ENCODE data around the gene UBE2D3.

Gene UBE2D3

DNA sequence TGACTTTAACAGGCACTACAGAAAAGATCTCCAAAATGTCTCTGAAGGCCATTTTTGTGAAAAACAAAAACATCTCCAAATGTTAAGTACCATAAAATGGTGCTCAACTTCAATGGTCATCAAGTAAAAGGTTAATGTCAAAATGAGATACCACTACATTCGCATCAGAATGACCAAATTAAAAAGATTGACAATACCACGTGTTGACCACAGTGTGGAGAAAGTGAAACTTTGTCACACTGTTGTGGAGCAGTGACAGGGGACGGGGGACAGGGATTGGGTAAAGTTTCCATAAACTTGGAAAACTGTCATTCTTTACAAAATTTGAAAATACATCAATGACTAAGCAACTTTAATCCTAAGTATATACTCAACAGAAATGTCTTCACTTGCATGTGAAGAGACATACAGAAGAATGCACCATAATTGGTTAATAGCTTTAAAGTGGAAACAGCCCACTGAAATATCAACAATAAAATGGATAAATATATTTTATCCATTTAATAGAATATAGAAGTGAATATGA is 22.3 kb upstream of the UBE2D3 start:
- Histone ChIP-seq H3K9ac (ENCODE audit: low read length) (no peak overlapping the region), H3K4me2 (ENCODE audit: low read length) (no peak overlapping the region), H3K36me3 (ENCODE audit: control insufficient read depth in 1 of 2, insufficient read depth in 2 of 2, low read length in 2 of 2) (peaks cover 0 to 2% of the 10 kb centered on the region in 2 experiments), H2BK5ac (ENCODE audit: low read depth, low read length, poor library complexity) (no peak overlapping the region), H4K12ac (ENCODE audit: low read depth, low read length) (no peak overlapping the region), H3K79me2 (ENCODE audit: control insufficient read depth, insufficient read depth, low read length, poor library complexity) (no peaks in the 10 kb centered on the region), H2BK120ac (ENCODE audit: insufficient read depth, low read length, poor library complexity) (no peak overlapping the region), H2BK12ac (ENCODE audit: low read length) (no peak overlapping the region), H3K27ac (ENCODE audit: low read depth, low read length) (no peak overlapping the region), H4K91ac (ENCODE audit: low read depth, low read length) (no peak overlapping the region), H3K27me3 (ENCODE audit: insufficient read depth, low read length) (no peaks in the 10 kb centered on the region), H3K4ac (ENCODE audit: low read depth, low read length) (no peak overlapping the region), H3K23ac (ENCODE audit: low read length) (no peak overlapping the region), H3K9me3 (ENCODE audit: insufficient read depth, low read depth, low read length) (no peaks in the 10 kb centered on the region), H3K14ac (ENCODE audit: low read length) (no peak overlapping the region), H3K18ac (ENCODE audit: low read length) (no peak overlapping the region), H2AFZ (ENCODE audit: insufficient read depth, low read length, poor library complexity) (no peak overlapping the region), H3K4me3 (ENCODE audit: low read depth, low read length) (no peak overlapping the region), H2AK5ac (ENCODE audit: low read length) (no peak overlapping the region), H3K4me1 (ENCODE audit: control insufficient read depth in 1 of 2, insufficient read depth in 2 of 2, low read length in 2 of 2) (no peaks in the 10 kb centered on the region), H4K8ac (ENCODE audit: low read depth, low read length) (no peak overlapping the region), H3K79me1 (ENCODE audit: low read length) (no peaks in the 10 kb centered on the region)
- DNase-seq, result no peak
- WGBS (ENCODE audit: extremely low coverage, insufficient coverage, insufficient read length), result no CpG with 5 or more reads among the region's 3 CpGs

DNA sequence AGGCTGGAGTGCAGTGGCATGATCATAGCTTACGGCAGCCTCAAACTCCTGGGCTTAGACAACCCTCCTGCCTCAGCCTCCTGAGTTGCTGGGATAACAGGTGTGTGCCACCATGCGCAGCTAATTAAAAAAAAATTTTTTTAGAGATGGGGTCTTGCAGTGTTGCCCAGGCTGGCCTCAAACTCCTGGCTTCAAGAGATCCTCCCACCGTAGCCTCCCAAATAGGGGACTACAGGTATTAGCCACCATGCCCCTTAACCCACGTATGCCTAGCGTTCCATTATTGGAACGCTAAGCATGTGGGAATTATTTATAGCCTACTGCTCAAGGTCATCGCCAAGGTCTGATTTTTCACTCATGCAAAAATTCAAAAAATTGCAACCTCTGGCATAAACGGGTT is 20.3 kb upstream of the UBE2D3 start:
- peaks cover 0 to 2% of the 10 kb centered on the region in 2 experiments for H3K36me3 ChIP-seq (ENCODE audit: control insufficient read depth in 1 of 2, insufficient read depth in 2 of 2, low read length in 2 of 2)
- H3K18ac ChIP-seq (ENCODE audit: low read length), result no peak overlapping the region
- H3K23ac ChIP-seq (ENCODE audit: low read length), result no peak overlapping the region
- WGBS (ENCODE audit: extremely low coverage, insufficient coverage, insufficient read length), result no CpG with 5 or more reads among the region's 8 CpGs
- no peak overlapping the region for H3K27ac ChIP-seq (ENCODE audit: low read depth, low read length)
- no peak overlapping the region for H3K4ac ChIP-seq (ENCODE audit: low read depth, low read length)
- H2AK5ac ChIP-seq (ENCODE audit: low read length), result no peak overlapping the region
- no peak overlapping the region for H4K12ac ChIP-seq (ENCODE audit: low read depth, low read length)
- H3K9me3 ChIP-seq (ENCODE audit: insufficient read depth, low read depth, low read length), result no peaks in the 10 kb centered on the region
- H3K14ac ChIP-seq (ENCODE audit: low read length), result no peak overlapping the region
- no peaks in the 10 kb centered on the region for H3K27me3 ChIP-seq (ENCODE audit: insufficient read depth, low read length)
- H2BK120ac ChIP-seq (ENCODE audit: insufficient read depth, low read length, poor library complexity), result no peak overlapping the region
- H4K8ac ChIP-seq (ENCODE audit: low read depth, low read length), result no peak overlapping the region
- no peak overlapping the region for H2AFZ ChIP-seq (ENCODE audit: insufficient read depth, low read length, poor library complexity)
- H3K4me2 ChIP-seq (ENCODE audit: low read length), result no peak overlapping the region
- H3K79me2 ChIP-seq (ENCODE audit: control insufficient read depth, insufficient read depth, low read length, poor library complexity), result no peaks in the 10 kb centered on the region
- H2BK12ac ChIP-seq (ENCODE audit: low read length), result no peak overlapping the region
- no peak overlapping the region for H3K9ac ChIP-seq (ENCODE audit: low read length)
- H3K4me1 ChIP-seq (ENCODE audit: control insufficient read depth in 1 of 2, insufficient read depth in 2 of 2, low read length in 2 of 2), result no peaks in the 10 kb centered on the region
- DNase-seq, result no peak
- no peak overlapping the region for H2BK5ac ChIP-seq (ENCODE audit: low read depth, low read length, poor library complexity)
- H4K91ac ChIP-seq (ENCODE audit: low read depth, low read length), result no peak overlapping the region
- no peak overlapping the region for H3K4me3 ChIP-seq (ENCODE audit: low read depth, low read length)
- no peaks in the 10 kb centered on the region for H3K79me1 ChIP-seq (ENCODE audit: low read length)

DNA sequence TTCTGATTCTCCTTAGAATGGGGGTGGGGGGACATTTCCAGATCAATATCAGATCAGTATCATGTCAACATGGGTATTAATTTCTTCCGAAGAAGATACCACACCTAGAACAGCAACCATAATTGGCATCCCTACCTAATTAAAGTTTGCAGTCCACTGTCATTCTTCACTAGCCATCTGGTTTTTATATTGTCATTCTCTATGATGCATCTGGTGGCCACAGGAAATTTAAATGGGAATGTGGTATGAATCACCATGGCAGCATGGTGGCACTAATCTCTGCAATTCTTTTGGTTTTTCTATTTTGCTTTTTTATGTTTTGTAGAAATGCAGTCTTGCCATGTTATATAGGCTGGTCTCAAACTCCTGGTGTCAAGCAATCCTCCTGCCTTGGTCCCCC is 16.6 kb upstream of the UBE2D3 start:
- H3K27ac ChIP-seq (ENCODE audit: low read depth, low read length), result no peak overlapping the region
- no peak overlapping the region for H2AFZ ChIP-seq (ENCODE audit: insufficient read depth, low read length, poor library complexity)
- H3K36me3 ChIP-seq (ENCODE audit: control insufficient read depth in 1 of 2, insufficient read depth in 2 of 2, low read length in 2 of 2), result peaks cover 0 to 2% of the 10 kb centered on the region in 2 experiments
- no peaks in the 10 kb centered on the region for H3K27me3 ChIP-seq (ENCODE audit: insufficient read depth, low read length)
- no peak overlapping the region for H3K9ac ChIP-seq (ENCODE audit: low read length)
- H3K14ac ChIP-seq (ENCODE audit: low read length), result no peak overlapping the region
- H3K4me3 ChIP-seq (ENCODE audit: low read depth, low read length), result no peak overlapping the region
- no peaks in the 10 kb centered on the region for H3K4me1 ChIP-seq (ENCODE audit: control insufficient read depth in 1 of 2, insufficient read depth in 2 of 2, low read length in 2 of 2)
- H2BK5ac ChIP-seq (ENCODE audit: low read depth, low read length, poor library complexity), result no peak overlapping the region
- no peak overlapping the region for H3K23ac ChIP-seq (ENCODE audit: low read length)
- H2BK12ac ChIP-seq (ENCODE audit: low read length), result no peak overlapping the region
- H3K4ac ChIP-seq (ENCODE audit: low read depth, low read length), result no peak overlapping the region
- no peaks in the 10 kb centered on the region for H3K79me2 ChIP-seq (ENCODE audit: control insufficient read depth, insufficient read depth, low read length, poor library complexity)
- DNase-seq, result no peak
- H2AK5ac ChIP-seq (ENCODE audit: low read length), result no peak overlapping the region
- H3K9me3 ChIP-seq (ENCODE audit: insufficient read depth, low read depth, low read length), result no peaks in the 10 kb centered on the region
- no peaks in the 10 kb centered on the region for H3K79me1 ChIP-seq (ENCODE audit: low read length)
- H4K8ac ChIP-seq (ENCODE audit: low read depth, low read length), result no peak overlapping the region
- no peak overlapping the region for H4K91ac ChIP-seq (ENCODE audit: low read depth, low read length)
- H4K12ac ChIP-seq (ENCODE audit: low read depth, low read length), result no peak overlapping the region
- no peak overlapping the region for H3K4me2 ChIP-seq (ENCODE audit: low read length)
- no peak overlapping the region for H2BK120ac ChIP-seq (ENCODE audit: insufficient read depth, low read length, poor library complexity)
- WGBS (ENCODE audit: extremely low coverage, insufficient coverage, insufficient read length), result no CpG with 5 or more reads among the region's 1 CpG
- H3K18ac ChIP-seq (ENCODE audit: low read length), result no peak overlapping the region

DNA sequence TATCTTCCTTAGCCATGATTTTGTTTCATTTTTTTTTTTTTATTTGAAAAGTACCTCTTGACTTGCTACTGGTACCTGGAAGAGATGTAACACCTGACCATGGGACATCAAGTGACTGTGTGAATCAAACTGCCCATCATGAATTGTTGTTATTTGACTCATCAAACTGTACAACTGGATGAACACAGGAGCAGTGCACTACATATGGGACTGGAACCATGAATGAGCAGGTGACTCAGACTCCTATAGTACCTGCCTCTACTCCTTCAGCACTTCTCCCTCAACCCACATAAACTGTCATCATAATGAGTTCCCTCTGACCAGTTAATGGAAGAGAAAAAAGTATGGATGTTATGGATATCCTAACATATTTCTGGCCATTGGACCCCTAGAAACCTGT is 15.9 kb upstream of the UBE2D3 start:
- no peak overlapping the region for H3K9ac ChIP-seq (ENCODE audit: low read length)
- no peaks in the 10 kb centered on the region for H3K9me3 ChIP-seq (ENCODE audit: insufficient read depth, low read depth, low read length)
- H3K14ac ChIP-seq (ENCODE audit: low read length), result no peak overlapping the region
- H4K12ac ChIP-seq (ENCODE audit: low read depth, low read length), result no peak overlapping the region
- H2AK5ac ChIP-seq (ENCODE audit: low read length), result no peak overlapping the region
- H3K79me1 ChIP-seq (ENCODE audit: low read length), result no peaks in the 10 kb centered on the region
- H2BK120ac ChIP-seq (ENCODE audit: insufficient read depth, low read length, poor library complexity), result no peak overlapping the region
- no peak overlapping the region for H2BK12ac ChIP-seq (ENCODE audit: low read length)
- no peak overlapping the region for H3K23ac ChIP-seq (ENCODE audit: low read length)
- H3K4me2 ChIP-seq (ENCODE audit: low read length), result no peak overlapping the region
- no peak overlapping the region for H2BK5ac ChIP-seq (ENCODE audit: low read depth, low read length, poor library complexity)
- H3K27me3 ChIP-seq (ENCODE audit: insufficient read depth, low read length), result no peaks in the 10 kb centered on the region
- H3K79me2 ChIP-seq (ENCODE audit: control insufficient read depth, insufficient read depth, low read length, poor library complexity), result no peaks in the 10 kb centered on the region
- no peak overlapping the region for H4K8ac ChIP-seq (ENCODE audit: low read depth, low read length)
- no peak overlapping the region for H3K4me3 ChIP-seq (ENCODE audit: low read depth, low read length)
- no peak overlapping the region for H2AFZ ChIP-seq (ENCODE audit: insufficient read depth, low read length, poor library complexity)
- peaks cover 0 to under 1% of the 10 kb centered on the region in 2 experiments for H3K36me3 ChIP-seq (ENCODE audit: control insufficient read depth in 1 of 2, insufficient read depth in 2 of 2, low read length in 2 of 2)
- no peak overlapping the region for H4K91ac ChIP-seq (ENCODE audit: low read depth, low read length)
- no peak overlapping the region for H3K27ac ChIP-seq (ENCODE audit: low read depth, low read length)
- H3K18ac ChIP-seq (ENCODE audit: low read length), result no peak overlapping the region
- no peaks in the 10 kb centered on the region for H3K4me1 ChIP-seq (ENCODE audit: control insufficient read depth in 1 of 2, insufficient read depth in 2 of 2, low read length in 2 of 2)
- no peak overlapping the region for H3K4ac ChIP-seq (ENCODE audit: low read depth, low read length)
- no peak for DNase-seq
